ENCODE results near the gene CDC5L.

- TF ChIP-seq CTCF (optimal IDR thresholded peaks at IDR 0.05 in 1 of 3, IDR thresholded peaks at IDR 0.05 in 1 of 3, conservative IDR thresholded peaks at IDR 0.05 in 1 of 3; ENCODE audit: extremely low read depth in 1 of 3, insufficient read depth in 2 of 3, low read length in 3 of 3) (no peak), EZH2 (IDR thresholded peaks at IDR 0.05; ENCODE audit: low read length) (no peak)
Measured at GRCh38 chr6:44341095-44341890, 46.2 kb upstream of the CDC5L start.
